GM12878 (cell line): ENCODE measurements around the gene RAP2B. TPM values are rescaled to one million over a fixed set of nuclear protein-coding genes. Genes with fewer than 3 reads are reported as not detected.
A peak's percentile ranks its signal among the peaks of the same experiment; 100 is the strongest.

ENCODE experiments used
- ASH2L ChIP-seq: fragments of 300-600, 200-600 bp; sonication (generic); IDR thresholded peaks from 2 replicates; pipeline ENCODE4 v1.6.1; 2017; ENCODE audit warnings: low read depth, mild to moderate bottlenecking, borderline replicate concordance
- ATF7 ChIP-seq: fragments of 450-650 bp; IDR thresholded peaks from 2 replicates; pipeline ENCODE4 v1.6.1; 2016; ENCODE audit warnings: low read depth, mild to moderate bottlenecking
- CUX1 ChIP-seq: IDR thresholded peaks from 2 replicates; pipeline ENCODE4 v1.6.1; 2012; ENCODE audit warnings: improper control_type of control experiment, low read depth, low read length; ENCODE audit not compliant: insufficient replicate concordance
- DPF2 ChIP-seq: fragments of 450-650 bp; IDR thresholded peaks from 2 replicates; pipeline ENCODE4 v1.6.1; 2017; ENCODE audit warnings: mild to moderate bottlenecking
- ESRRA ChIP-seq: IDR thresholded peaks from 2 replicates; pipeline ENCODE4 v1.6.1; 2012; ENCODE audit warnings: mild to moderate bottlenecking, low read length, improper control_type of control experiment
- JUND ChIP-seq: IDR thresholded peaks from 2 replicates; pipeline ENCODE4 v1.6.1; 2012; ENCODE audit warnings: low read depth, mild to moderate bottlenecking, low read length, improper control_type of control experiment, moderate library complexity
- NR2C2 ChIP-seq: IDR thresholded peaks from 2 replicates; pipeline ENCODE4 v1.6.1; 2011; ENCODE audit warnings: borderline replicate concordance, low read depth; ENCODE audit not compliant: control insufficient read depth, insufficient read length
- POU2F2 ChIP-seq: IDR thresholded peaks from 3 replicates; pipeline ENCODE4 v1.6.1; 2011; ENCODE audit warnings: low read depth, mild to moderate bottlenecking, low read length, borderline replicate concordance
- SREBF1 ChIP-seq: IDR thresholded peaks from 2 replicates; pipeline ENCODE4 v1.6.1; 2012; ENCODE audit warnings: mild to moderate bottlenecking, low read length
- TAF1 ChIP-seq: IDR thresholded peaks from 2 replicates; pipeline ENCODE4 v1.6.1; 2011; ENCODE audit warnings: mild to moderate bottlenecking, low read depth, low read length, borderline replicate concordance
- TCF3 ChIP-seq: IDR thresholded peaks from 2 replicates; pipeline ENCODE4 v1.6.1; 2012; ENCODE audit warnings: low read depth, mild to moderate bottlenecking, low read length, borderline replicate concordance; ENCODE audit not compliant: insufficient read depth
- WRNIP1 ChIP-seq: IDR thresholded peaks from 2 replicates; pipeline ENCODE4 v1.6.1; 2011; ENCODE audit warnings: low read depth, low read length, improper control_type of control experiment, borderline replicate concordance
- ZNF207 ChIP-seq: fragments of 450-650 bp; IDR thresholded peaks from 2 replicates; pipeline ENCODE4 v1.6.1; 2014; ENCODE audit warnings: antibody characterized with exemption, mild to moderate bottlenecking, borderline replicate concordance
- ZNF384 ChIP-seq: IDR thresholded peaks from 2 replicates; pipeline ENCODE4 v1.6.1; 2012; ENCODE audit warnings: low read depth, mild to moderate bottlenecking, low read length, improper control_type of control experiment, borderline replicate concordance
- ZSCAN29 ChIP-seq: fragments of 450-650 bp; IDR thresholded peaks from 2 replicates; pipeline ENCODE4 v1.6.1; 2017; ENCODE audit warnings: mild to moderate bottlenecking, moderate library complexity
- polyA plus RNA-seq, 11 experiments: library from polyadenylated mRNA; depleted of rRNA in 4 of 11; unstranded in 6 of 11; stranded (reverse) in 5 of 11; fragments of >200 nt; fragmentation: Nextera tagmentation in 4 of 11; fragmentation: Illumina TruSeq in 1 of 11; extraction: Ambion mirVana in 4 of 11; extraction: Trizol in 1 of 11; gene quantifications; 1 replicate in 1 of 11; 2 replicates in 10 of 11; pipeline versions ENCODE4 v1.2.1 to v1.2.3, GENCODE V29; 2011 to 2016; ENCODE audit warnings: inconsistent platforms in 2 of 11, missing spikeins in 2 of 11, low read depth in 1 of 11
- total RNA-seq, 4 experiments: library from RNA; depleted of rRNA in 3 of 4; stranded (reverse); fragments of >200 nt in 3 of 4; fragmentation: Illumina TruSeq in 1 of 4; extraction: Trizol in 1 of 4; gene quantifications; 2 replicates each; pipeline versions ENCODE4 v1.2.1 to v1.2.3, GENCODE V29; 2013 to 2021
- TF ChIP-seq, protein P1 (sequence below): fragments of 450-650 bp; IDR thresholded peaks from 2 replicates; pipeline ENCODE4 v1.6.1; 2017; ENCODE audit warnings: low read depth, mild to moderate bottlenecking, moderate library complexity
- TF ChIP-seq, protein P2 (sequence below): IDR thresholded peaks from 2 replicates; pipeline ENCODE4 v1.6.1; 2011; ENCODE audit warnings: low read depth, low read length, improper control_type of control experiment, borderline replicate concordance
- TF ChIP-seq, protein P3 (sequence below): fragments of 450-650 bp; IDR thresholded peaks from 2 replicates; pipeline ENCODE4 v1.6.1; 2017; ENCODE audit warnings: mild to moderate bottlenecking

Gene RAP2B
- total and polyA plus RNA-seq, 10 of the 15 experiments (the other 5 are each of a cell fraction or from before 2014, with no cell fraction given) = 5.9 to 21.3 (median 12.0) TPM

DNA sequence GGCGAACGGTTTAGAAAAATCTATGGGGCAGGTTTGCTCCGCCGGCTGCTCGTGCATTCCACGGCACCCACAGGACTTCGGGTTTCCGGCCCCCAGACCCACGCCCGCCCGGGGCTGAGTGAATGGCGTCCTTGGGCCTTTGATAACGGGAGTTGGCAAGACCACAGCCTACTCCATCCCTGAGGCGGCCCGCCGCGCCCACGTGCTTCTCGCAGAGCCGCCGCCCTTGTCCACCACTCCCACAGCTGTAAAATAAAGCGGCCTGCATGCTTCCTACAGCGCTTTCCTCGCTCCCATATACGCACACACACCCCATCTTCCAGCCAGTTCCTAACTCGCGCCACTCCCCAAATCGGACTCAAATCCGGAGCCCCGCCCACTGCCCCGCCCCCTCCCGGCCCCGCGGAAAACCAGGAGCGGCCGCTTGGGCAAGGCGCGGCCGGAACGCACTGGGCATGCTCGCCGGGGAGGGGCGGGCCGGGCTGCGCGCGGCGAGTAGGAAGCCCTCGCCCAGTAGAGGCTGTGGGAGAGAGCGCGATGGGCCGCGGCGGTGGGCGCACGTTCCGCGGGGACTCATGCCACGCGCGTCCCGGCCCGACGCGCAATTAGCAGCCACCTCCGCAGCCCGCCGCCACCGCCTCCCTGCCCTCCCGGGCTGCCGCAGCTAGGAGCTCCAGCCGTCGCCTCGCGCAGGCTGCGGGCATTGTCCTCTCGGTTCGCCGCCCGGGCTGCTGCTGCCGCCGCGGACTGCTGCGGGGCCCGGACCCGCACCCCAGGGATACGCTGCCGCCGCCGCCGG lies at the start of gene RAP2B (continued):
- peak; percentile 88 for TF ChIP-seq DPF2
- 0 out of 2 replicates have a peak, but pooled peaks have one; percentile 47 for TF ChIP-seq ZNF207
- TF ChIP-seq, protein P1, sequence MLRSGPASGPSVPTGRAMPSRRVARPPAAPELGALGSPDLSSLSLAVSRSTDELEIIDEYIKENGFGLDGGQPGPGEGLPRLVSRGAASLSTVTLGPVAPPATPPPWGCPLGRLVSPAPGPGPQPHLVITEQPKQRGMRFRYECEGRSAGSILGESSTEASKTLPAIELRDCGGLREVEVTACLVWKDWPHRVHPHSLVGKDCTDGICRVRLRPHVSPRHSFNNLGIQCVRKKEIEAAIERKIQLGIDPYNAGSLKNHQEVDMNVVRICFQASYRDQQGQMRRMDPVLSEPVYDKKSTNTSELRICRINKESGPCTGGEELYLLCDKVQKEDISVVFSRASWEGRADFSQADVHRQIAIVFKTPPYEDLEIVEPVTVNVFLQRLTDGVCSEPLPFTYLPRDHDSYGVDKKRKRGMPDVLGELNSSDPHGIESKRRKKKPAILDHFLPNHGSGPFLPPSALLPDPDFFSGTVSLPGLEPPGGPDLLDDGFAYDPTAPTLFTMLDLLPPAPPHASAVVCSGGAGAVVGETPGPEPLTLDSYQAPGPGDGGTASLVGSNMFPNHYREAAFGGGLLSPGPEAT = no peak
- TF ChIP-seq, protein P2, sequence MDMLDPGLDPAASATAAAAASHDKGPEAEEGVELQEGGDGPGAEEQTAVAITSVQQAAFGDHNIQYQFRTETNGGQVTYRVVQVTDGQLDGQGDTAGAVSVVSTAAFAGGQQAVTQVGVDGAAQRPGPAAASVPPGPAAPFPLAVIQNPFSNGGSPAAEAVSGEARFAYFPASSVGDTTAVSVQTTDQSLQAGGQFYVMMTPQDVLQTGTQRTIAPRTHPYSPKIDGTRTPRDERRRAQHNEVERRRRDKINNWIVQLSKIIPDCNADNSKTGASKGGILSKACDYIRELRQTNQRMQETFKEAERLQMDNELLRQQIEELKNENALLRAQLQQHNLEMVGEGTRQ = no peak
- no peak for TF ChIP-seq JUND
- TF ChIP-seq, protein P3, sequence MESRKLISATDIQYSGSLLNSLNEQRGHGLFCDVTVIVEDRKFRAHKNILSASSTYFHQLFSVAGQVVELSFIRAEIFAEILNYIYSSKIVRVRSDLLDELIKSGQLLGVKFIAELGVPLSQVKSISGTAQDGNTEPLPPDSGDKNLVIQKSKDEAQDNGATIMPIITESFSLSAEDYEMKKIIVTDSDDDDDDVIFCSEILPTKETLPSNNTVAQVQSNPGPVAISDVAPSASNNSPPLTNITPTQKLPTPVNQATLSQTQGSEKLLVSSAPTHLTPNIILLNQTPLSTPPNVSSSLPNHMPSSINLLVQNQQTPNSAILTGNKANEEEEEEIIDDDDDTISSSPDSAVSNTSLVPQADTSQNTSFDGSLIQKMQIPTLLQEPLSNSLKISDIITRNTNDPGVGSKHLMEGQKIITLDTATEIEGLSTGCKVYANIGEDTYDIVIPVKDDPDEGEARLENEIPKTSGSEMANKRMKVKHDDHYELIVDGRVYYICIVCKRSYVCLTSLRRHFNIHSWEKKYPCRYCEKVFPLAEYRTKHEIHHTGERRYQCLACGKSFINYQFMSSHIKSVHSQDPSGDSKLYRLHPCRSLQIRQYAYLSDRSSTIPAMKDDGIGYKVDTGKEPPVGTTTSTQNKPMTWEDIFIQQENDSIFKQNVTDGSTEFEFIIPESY = no peak
- no peak for TF ChIP-seq NR2C2
- 0 out of 3 replicates have a peak, but pooled peaks have one; percentile 31 for TF ChIP-seq POU2F2
- TF ChIP-seq CUX1 = no peak
- no peak for TF ChIP-seq ESRRA
- TF ChIP-seq WRNIP1 = no peak
- 0 out of 2 replicates have a peak, but pooled peaks have one; percentile 37 for TF ChIP-seq TCF3
- TF ChIP-seq ZNF384 = no peak
- no peak for TF ChIP-seq ATF7
- peak; percentile 85; the same call in 1 of the 2 replicates for TF ChIP-seq TAF1
- TF ChIP-seq SREBF1 = no peak
- no peak; the same call in 1 of the 2 replicates for TF ChIP-seq ASH2L
- peak; percentile 48 for TF ChIP-seq ZSCAN29
